ACHN (cell line): ENCODE results near the gene CSK.

ENCODE experiments used
- DNase-seq: peaks from one replicate; pipeline ENCODE4 v3.0.0-alpha.2; 2015
- in situ Hi-C: cut with HindIII; loops from 2 replicates; pipeline ENCODE4 v1.10.0; 2017; ENCODE audit warnings: low sequenced_read_pairs, low pct_ligation_motif_present, low pct_unique_long_range_greater_than_20kb

The CSK gene

DNA sequence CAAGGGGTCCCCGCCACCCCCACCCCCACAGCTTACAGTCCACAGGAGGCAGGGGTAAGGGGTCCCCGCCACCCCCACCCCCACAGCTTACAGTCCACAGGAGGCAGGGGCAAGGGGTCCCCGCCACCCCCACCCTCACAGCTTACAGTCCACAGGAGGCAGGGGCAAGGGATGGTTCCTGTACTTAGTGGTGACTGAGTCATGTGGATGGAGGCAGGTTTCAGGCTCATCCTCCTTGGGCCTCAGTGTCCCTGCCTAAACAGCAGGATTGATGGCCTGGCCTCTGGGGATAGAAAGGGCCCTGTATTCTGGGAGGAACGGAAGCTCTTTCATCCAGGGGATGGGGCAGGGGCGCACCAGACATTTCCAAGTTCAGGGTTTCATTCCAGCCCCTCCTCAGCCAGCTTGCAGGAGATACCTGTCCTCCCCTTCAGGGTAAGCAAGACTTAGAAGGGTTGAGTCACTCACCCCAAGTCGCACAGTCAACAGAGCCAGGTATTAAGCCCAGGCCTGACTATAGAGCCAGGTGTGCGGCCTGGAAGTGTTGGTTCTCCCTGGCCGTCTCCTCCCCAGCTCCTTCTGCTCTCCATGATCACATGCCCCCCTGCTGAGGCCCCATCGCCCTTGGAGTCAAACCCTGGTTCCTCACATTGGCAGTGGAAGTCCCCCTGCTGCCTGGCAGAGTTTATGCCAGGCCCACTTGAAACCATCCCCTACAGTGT is 12.5 kb downstream of the CSK start:
- in situ Hi-C loops = no loop called here
- DNase-seq = no peak

DNA sequence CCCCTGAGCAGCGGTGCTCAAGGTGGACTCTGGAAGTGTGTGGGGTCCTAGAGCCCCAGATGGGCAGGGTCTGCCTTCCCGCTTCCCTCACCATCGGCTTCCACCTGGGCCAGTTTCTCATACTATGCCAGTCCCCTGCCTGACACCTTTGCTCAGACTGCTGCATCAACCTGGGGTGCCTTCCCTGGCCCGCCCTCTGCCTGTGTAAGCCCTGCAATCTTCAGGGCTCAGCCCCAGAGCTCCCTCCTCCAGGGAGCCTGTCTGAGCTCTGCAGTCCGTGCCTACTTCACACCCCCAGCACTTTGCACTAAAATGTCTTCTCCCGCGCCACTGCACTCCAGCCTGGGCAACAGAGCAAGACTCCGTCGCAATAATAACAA is 13.1 kb downstream of the CSK start:
- in situ Hi-C loops = no loop called here
- no peak for DNase-seq

DNA sequence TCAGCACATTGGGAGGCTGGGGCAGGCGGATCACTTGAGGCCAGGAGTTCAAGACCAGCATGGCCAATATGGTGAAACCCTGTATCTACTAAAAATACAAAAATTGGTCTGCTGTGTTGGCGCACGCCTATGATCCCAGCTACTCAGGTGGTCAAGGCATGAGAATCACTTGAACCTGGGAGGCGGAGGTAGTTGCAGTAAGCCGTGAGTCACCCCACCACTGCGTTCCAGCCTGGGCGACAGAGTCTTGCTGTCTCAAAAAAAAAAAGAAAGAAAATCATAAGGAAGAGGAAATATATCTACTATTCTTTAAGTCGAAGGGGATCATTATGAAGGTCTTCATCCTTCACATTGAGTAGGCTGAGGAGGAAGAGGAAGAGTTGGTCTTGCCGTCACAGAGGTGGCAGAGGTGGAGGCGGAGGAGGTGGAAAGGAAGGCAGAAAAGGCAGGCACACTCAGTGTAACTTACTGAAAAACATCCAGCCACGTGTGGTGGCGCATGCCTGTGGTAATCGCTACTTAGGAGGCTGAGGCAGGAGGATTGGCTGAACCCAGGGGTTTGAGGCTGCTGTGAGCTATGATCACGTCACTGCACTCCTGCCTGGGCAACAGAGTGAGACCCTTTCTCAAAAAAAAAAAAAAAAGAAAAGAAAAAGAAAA is 14.2 kb downstream of the CSK start:
- no peak for DNase-seq
- in situ Hi-C loops = no loop called here

DNA sequence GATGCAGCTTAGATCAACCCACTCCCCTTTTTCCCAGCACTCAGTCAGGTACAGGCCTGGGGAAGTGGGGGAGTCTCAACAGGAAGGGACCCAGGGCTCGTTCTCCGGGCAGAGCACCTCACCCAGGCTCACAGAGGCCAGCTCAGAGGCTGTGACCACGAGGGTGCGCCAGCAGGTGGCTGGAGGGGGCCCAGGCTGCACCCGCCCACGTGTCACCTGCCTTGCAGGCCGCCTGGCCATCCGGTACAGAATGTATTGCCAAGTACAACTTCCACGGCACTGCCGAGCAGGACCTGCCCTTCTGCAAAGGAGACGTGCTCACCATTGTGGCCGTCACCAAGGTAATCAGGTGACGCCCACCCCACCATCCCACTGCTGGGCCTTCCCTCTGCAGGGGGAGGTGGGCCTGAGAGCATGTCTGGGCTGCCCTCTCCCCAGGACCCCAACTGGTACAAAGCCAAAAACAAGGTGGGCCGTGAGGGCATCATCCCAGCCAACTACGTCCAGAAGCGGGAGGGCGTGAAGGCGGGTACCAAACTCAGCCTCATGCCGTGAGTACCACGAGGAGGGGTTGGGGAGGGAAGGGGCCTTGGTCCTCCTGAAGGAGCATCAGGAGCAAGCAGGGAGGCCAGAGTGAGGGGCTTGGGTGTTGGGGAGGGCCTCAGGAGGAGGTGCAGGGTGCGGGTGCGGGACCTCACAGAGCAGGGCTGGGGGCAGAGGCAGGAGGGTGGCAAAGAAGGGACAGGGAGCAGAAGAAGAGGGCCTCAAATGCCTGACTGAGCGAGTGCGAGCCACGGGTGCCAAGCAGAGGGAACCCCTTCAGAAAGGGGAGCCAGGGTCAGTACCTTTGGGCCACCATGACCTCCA is 16.7 kb downstream of the CSK start:
- no peak for DNase-seq
- in situ Hi-C loops = no loop called here

DNA sequence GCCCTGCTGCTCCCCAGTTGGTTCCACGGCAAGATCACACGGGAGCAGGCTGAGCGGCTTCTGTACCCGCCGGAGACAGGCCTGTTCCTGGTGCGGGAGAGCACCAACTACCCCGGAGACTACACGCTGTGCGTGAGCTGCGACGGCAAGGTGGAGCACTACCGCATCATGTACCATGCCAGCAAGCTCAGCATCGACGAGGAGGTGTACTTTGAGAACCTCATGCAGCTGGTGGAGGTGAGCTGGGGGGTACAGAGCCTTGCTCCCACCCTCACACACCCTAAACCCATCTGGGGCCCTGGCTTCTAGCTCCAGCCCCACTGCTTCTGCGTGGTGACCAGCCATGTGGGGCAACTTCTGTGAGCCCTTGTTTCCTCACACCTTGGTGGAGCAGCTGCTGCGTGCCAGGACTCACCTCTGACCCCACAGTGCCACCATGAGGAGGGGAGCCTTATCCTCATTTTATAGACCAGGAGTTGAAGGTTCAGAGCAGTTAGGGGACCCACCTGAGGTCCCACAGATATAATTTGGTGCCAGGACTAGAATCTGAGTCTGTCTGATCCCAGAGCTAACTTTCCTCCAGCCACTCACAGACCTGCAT is 17.5 kb downstream of the CSK start:
- in situ Hi-C loops = no loop called here
- no peak for DNase-seq

DNA sequence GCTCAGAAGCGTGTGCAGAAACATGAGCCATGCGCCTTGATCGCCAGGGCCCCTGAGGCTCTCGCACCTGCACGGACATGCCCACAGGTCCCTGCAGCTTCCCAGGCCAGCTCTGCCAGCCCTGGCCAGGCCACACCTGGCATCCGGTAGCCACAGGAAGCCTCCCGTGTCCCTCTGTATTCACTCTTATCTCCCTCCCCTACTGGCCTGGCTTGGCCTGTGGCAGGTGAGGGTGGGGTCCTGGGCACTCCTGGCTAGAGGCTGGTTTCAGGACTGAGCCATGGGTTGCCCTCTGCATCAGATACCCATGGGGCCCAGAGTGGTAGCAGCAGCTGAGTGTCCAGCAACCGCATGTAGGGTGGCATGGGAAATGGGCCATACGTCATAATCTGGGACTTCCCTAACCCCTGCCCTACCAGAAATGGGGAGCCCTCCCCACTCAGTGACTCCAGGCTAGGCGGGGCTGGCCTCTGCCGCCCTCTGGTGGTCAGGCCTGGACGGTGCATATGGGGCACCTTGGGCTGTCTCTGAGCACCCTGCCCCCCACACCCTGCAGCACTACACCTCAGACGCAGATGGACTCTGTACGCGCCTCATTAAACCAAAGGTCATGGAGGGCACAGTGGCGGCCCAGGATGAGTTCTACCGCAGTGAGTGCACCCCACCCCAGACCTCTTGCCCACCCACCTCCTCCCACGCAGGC is 18.1 kb downstream of the CSK start:
- in situ Hi-C loops = no loop called here
- DNase-seq = peak; percentile 71

DNA sequence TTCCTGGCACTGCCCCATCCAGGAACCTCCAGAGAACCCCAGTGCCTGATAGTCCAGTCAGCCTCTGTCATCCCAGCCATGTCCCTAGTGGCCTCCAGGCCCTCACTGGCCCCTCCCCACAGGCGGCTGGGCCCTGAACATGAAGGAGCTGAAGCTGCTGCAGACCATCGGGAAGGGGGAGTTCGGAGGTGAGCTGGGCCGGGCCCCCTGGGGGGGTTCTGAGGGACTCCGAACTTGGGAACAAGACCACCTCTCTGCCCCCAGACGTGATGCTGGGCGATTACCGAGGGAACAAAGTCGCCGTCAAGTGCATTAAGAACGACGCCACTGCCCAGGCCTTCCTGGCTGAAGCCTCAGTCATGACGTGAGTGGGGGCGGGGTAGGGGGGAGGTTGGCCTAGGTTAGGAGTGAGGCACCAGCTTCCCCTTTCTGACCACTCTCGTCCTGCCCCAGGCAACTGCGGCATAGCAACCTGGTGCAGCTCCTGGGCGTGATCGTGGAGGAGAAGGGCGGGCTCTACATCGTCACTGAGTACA is 18.7 kb downstream of the CSK start:
- DNase-seq = no peak
- in situ Hi-C loops = no loop called here

DNA sequence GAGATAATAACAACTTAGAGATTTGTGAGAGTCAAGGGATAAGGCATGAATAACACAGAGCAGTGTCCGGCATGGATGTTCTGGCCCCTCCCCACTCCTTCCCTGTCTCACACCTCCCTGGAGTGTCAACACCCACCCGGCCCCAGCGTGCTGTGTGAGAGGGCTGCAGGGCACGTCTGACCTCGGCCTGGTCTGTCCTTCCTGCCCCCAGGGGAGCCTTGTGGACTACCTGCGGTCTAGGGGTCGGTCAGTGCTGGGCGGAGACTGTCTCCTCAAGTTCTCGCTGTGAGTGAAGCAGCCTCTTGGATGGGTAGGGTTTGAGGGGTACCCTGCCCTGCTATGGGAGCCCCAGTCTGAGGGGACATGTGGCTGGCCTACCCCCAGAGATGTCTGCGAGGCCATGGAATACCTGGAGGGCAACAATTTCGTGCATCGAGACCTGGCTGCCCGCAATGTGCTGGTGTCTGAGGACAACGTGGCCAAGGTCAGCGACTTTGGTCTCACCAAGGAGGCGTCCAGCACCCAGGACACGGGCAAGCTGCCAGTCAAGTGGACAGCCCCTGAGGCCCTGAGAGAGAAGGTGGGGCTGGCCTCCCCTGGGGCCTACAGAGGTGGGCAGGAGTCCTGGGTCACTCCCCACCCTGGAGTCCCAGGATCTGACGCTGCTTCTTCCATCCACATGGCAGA is 19.6 kb downstream of the CSK start:
- in situ Hi-C loops = no loop called here
- DNase-seq = no peak

DNA sequence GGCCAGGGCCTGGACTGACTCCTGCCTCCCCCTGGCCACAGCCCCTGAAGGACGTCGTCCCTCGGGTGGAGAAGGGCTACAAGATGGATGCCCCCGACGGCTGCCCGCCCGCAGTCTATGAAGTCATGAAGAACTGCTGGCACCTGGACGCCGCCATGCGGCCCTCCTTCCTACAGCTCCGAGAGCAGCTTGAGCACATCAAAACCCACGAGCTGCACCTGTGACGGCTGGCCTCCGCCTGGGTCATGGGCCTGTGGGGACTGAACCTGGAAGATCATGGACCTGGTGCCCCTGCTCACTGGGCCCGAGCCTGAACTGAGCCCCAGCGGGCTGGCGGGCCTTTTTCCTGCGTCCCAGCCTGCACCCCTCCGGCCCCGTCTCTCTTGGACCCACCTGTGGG is 20.4 kb downstream of the CSK start:
- in situ Hi-C loops = no loop called here
- no peak for DNase-seq

DNA sequence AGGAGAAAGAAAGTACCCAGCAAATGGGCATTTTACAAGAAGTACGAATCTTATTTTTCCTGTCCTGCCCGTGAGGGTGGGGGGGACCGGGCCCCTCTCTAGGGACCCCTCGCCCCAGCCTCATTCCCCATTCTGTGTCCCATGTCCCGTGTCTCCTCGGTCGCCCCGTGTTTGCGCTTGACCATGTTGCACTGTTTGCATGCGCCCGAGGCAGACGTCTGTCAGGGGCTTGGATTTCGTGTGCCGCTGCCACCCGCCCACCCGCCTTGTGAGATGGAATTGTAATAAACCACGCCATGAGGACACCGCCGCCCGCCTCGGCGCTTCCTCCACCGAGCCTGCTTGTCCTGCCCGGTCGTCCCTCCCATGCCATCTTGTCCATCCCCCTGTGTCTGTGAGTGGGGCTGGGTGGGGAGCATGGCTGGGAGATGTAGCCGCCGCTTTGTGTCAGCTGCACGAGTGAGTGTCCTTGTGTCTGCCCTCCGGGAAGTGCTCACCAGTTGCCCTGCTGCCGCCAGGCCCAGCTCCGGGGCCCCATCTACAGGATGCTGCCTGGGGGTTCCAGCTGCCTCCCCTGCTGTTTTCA is 21.1 kb downstream of the CSK start:
- in situ Hi-C loops = no loop called here
- no peak for DNase-seq

DNA sequence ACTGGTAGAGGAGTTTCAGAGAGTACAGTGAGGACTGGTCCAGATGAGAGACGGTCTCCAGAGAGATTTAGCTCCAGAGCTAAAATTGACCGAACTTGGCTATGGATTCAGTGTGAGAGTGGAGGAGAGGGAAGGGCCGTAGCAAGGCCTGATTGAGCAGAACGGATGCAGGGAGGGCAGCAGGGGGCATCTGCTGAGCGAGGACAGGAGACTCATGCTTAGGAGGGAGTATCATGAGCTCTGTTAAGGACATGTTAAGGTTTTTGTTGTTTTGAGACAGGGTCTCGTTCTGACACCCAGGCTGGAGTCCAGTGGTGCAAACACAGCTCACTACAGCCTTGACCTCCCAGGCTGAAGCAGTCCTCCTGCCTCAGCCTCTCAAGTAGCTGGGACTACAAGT is 23.1 kb downstream of the CSK start:
- in situ Hi-C loops = no loop called here
- no peak for DNase-seq

DNA sequence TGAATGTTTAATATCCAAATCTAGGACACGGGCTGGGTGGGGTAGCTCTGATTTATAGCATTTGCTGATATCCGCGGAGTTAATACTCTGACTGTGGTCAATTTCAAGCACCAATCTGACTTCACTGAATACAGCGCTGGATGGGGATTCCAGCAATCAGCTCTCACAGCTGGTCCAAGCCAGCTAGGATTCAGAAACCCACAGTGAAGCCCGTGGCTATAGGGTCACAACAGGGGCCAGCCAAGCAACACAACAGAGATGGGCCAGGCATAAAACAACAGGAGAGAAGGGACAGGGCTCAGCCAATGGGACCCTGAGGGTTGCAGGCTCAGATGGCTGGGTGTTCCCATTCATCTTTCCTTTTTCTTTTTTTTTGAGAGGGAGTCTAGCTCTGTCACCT is 25.4 kb downstream of the CSK start:
- in situ Hi-C loops = no loop called here

DNA sequence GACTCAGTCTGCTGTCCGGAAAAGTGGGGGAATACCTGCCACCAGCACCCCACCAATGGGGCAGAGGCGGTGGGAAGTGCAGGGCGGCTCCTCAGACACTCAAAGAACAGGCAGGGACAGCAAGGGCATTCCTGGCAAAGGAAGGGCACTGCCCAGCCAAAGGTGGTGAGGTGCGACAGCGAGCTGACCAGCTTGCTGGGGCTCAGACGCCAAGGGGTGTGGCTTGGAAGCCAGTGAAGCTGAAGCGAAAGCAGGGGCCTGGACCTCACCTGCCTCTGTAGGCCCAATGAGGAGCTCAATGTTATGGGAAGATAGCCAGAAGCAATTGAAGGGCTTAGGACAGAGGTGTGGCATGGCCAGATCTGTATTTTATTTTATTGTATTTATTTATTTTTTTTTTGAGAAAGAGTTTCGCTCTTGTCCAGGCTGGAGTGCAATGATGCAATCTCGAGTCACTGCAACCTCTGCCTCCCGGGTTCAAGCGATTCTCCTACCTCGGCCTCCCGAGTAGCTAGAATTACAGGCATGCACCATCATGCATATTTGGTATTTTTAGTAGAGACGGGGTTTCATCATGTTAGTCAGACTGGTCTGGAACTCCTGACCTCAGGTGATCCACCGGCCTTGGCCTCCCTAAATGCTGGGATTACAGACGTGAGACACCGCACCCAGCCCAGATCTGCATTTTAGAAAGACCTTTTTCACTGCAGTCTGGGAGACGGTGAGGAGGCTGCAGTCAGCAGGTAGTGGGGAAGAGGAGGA is 26.4 kb downstream of the CSK start:
- in situ Hi-C loops = no loop called here

More for the DNA sequence above, 25.4 kb downstream of the CSK start:
- DNase-seq = no peak

DNA sequence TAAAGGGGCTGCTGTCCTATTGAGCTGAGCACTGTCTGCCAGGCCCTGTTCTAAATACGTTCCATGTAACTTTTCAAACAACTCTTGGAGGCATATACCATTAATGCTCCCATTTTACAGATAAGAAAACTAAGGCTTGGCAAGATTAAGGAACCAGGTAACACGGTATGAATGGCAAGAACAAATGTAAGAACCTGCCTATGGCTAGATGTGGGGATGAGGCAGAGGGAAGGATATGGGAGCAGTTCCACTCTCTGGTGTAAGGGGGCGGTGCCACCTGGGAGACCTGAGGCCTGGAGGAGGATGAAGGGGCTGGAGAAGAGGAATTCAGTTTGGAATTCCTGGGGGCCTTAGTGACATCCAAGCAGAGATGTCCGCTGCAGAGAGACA is 27.0 kb downstream of the CSK start:
- no peak for DNase-seq
- in situ Hi-C loops = no loop called here

More for the DNA sequence above, 26.4 kb downstream of the CSK start:
- DNase-seq = peak; percentile 41

DNA sequence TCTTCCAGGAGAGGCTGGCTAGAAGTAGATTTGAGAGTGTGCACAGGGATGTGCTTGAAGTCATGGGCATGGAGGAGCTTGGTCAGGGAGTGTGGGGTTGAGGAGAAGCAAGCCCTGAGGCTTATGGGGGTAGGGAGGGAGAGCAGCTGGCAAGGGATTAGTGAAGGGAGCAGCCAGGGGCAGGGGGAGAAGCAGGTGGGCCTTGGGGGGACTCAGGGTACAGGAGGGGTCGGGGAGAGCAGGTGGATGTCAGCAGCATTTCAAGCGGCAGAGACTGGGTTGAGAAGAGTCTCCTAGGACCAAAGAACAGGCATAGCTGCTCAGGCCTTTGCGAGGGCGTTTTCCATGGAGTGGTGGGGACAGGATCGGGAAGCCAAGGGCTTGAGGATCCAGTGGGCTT is 27.4 kb downstream of the CSK start:
- no peak for DNase-seq
- in situ Hi-C loops = no loop called here

DNA sequence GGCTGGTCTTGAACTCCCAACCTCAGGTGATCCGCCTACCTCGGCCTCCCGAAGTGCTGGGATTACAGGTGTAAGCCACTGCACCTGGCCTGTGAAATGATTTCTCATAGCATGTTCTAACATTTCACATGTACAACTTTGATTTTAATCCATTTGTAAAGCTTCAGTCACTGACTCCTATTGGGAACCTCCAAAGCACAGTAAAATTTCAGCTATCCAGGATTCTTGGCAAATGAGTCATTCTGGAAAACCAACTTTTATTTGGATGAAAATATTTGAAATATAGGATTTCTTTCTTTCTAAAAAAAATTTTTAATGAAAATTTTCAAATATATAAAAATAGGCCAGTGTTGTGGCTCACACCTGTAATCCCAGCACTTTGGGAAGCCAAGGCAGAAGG is 28.1 kb downstream of the CSK start:
- peak; percentile 42 for DNase-seq
- in situ Hi-C loops = no loop called here

DNA sequence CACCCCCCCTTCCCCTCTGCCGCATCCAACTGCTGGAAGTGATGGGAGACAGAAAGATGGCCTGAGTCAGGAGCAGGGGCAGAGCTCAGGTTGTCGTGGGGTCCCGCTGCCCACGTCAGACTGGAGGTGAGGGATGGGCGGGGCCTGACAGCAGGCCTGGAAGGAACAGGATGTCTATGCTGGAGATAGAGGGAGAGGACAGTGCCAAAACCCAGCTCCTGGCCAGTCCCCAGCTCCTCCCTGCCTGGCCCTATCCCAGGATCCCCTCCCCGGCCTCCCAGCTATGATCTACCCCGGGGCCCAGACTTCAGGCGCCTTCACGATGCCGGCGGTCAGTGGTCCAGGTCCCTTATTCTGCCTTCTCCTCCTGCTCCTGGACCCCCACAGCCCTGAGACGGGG is 30.7 kb downstream of the CSK start, which contains the start of gene LMAN1L:
LMAN1L (plus strand) TSS at position 303 of the 400 bp plus-strand sequence; CDS start at position 323, 20 bp downstream.
- in situ Hi-C loops = no loop called here

More for the DNA sequence above, 30.7 kb downstream of the CSK start, which contains the start of gene LMAN1L:
- DNase-seq = no peak
